ENCODE measurements around the gene NT5C2.

GRCh38 chr10:103067956-103068355 lies 125.1 kb downstream of the NT5C2 start:
- peak; percentile 37 for TF ChIP-seq CTCF (conservative IDR thresholded peaks at IDR 0.05; ENCODE audit: low read depth, low read length)
- no peak for TF ChIP-seq RFX5 (IDR thresholded peaks at IDR 0.05; ENCODE audit: low read depth, low read length)
- TF ChIP-seq MAZ (IDR thresholded peaks at IDR 0.05; ENCODE audit: borderline replicate concordance, low read depth, low read length), result no peak
- TF ChIP-seq USF2 (IDR thresholded peaks at IDR 0.05; ENCODE audit: low read depth, low read length), result no peak

All from IMR-90 (cell line).